ENCODE measurements around the gene ERAS.
"Not testable (repeated sequence)": the region's sequence is repeated elsewhere in the genome, so short reads cannot be mapped to it uniquely, and the experiment has no call there.

The ERAS gene

GRCh38 chrX:48818098-48818497, 8.2 kb upstream of the ERAS start:
- H2AFZ ChIP-seq (ENCODE audit: low read length, unreplicated experiment), result no peak overlapping the region
- H3K4me3 ChIP-seq (ENCODE audit: low read depth, low read length), result no peak overlapping the region
- H3K27ac ChIP-seq (ENCODE audit: low read depth, low read length), result no peak overlapping the region
- no peaks in the 10 kb centered on the region for H3K27me3 ChIP-seq (ENCODE audit: insufficient read depth, low read length)
- H3K4me1 ChIP-seq (ENCODE audit: control insufficient read depth, insufficient read depth, low read length, unreplicated experiment), result no peaks in the 10 kb centered on the region
- no peaks in the 10 kb centered on the region for H3K79me2 ChIP-seq (ENCODE audit: control insufficient read depth, insufficient read depth, low read length, unreplicated experiment)
- no peaks in the 10 kb centered on the region for H3K36me3 ChIP-seq (ENCODE audit: insufficient read depth, low read length)

GRCh38 chrX:48818866-48819265, 7.4 kb upstream of the ERAS start:
- H3K79me2 ChIP-seq (ENCODE audit: control insufficient read depth, insufficient read depth, low read length, unreplicated experiment), result no peaks in the 10 kb centered on the region

DNA sequence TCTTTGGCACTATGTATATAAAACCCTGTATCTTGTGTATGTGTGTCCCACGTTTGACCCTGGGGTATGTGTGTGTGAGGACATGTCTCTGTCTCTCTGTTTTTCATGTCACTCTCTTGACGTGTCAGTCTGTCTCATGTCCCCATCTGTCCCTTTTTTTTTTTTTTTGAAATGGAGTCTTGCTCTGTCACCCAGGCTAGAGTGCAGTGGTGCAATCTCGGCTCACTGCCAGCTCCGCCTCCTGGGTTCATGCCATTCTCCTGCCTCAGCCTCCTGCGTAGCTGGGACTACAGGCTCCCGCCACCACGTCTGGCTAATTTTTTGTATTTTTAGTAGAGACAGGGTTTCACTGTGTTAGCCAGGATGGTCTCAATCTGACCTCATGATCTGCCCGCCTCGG, 6.9 kb upstream of the ERAS start:
- not testable (repeated sequence) for H3K36me3 ChIP-seq (ENCODE audit: insufficient read depth, low read length); H3K4me1 ChIP-seq (ENCODE audit: control insufficient read depth, insufficient read depth, low read length, unreplicated experiment); H3K79me2 ChIP-seq (ENCODE audit: control insufficient read depth, insufficient read depth, low read length, unreplicated experiment); H3K4me3 ChIP-seq (ENCODE audit: low read depth, low read length); H3K27ac ChIP-seq (ENCODE audit: low read depth, low read length); H3K27me3 ChIP-seq (ENCODE audit: insufficient read depth, low read length); H2AFZ ChIP-seq (ENCODE audit: low read length, unreplicated experiment)

More at GRCh38 chrX:48818866-48819265, 7.4 kb upstream of the ERAS start:
- Histone ChIP-seq H3K36me3 (ENCODE audit: insufficient read depth, low read length) (no peaks in the 10 kb centered on the region), H3K27me3 (ENCODE audit: insufficient read depth, low read length) (no peaks in the 10 kb centered on the region), H3K4me1 (ENCODE audit: control insufficient read depth, insufficient read depth, low read length, unreplicated experiment) (no peaks in the 10 kb centered on the region), H3K4me3 (ENCODE audit: low read depth, low read length) (no peak overlapping the region), H2AFZ (ENCODE audit: low read length, unreplicated experiment) (no peak overlapping the region), H3K27ac (ENCODE audit: low read depth, low read length) (no peak overlapping the region)

- no peaks in the 10 kb centered on the region for H3K27me3 ChIP-seq (ENCODE audit: insufficient read depth, low read length)
- no peak overlapping the region for H3K27ac ChIP-seq (ENCODE audit: low read depth, low read length)
- no peaks in the 10 kb centered on the region for H3K79me2 ChIP-seq (ENCODE audit: control insufficient read depth, insufficient read depth, low read length, unreplicated experiment)
- H3K36me3 ChIP-seq (ENCODE audit: insufficient read depth, low read length), result no peaks in the 10 kb centered on the region
- H3K4me3 ChIP-seq (ENCODE audit: low read depth, low read length), result no peak overlapping the region
- no peaks in the 10 kb centered on the region for H3K4me1 ChIP-seq (ENCODE audit: control insufficient read depth, insufficient read depth, low read length, unreplicated experiment)
- no peak overlapping the region for H2AFZ ChIP-seq (ENCODE audit: low read length, unreplicated experiment)
These were observed 3.3 kb upstream of the ERAS start for GRCh38 chrX:48823053-48823452.

DNA sequence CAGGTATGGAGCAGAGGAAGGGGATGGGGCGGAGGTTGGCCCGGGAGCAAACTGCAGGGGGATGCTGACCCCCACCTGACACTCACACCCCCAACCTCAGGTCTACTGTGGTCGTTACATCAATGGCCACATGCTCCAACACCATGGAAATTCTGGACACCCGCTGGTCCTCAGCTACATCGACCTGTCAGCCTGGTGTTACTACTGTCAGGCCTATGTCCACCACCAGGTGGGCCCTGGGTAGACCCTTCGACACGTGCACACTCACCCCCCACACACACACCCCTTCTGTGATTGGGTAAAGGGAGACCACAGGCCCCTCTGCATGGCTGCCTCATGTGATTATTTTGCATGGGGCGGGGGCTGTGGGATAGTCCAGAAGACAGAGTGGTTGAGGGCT, 2.2 kb upstream of the ERAS start:
- no peaks in the 10 kb centered on the region for H3K79me2 ChIP-seq (ENCODE audit: control insufficient read depth, insufficient read depth, low read length, unreplicated experiment)
- no peak overlapping the region for H3K4me3 ChIP-seq (ENCODE audit: low read depth, low read length)
- H3K4me1 ChIP-seq (ENCODE audit: control insufficient read depth, insufficient read depth, low read length, unreplicated experiment), result no peaks in the 10 kb centered on the region
- H3K36me3 ChIP-seq (ENCODE audit: insufficient read depth, low read length), result no peaks in the 10 kb centered on the region
- no peaks in the 10 kb centered on the region for H3K27me3 ChIP-seq (ENCODE audit: insufficient read depth, low read length)
- H3K27ac ChIP-seq (ENCODE audit: low read depth, low read length), result no peak overlapping the region
- H2AFZ ChIP-seq (ENCODE audit: low read length, unreplicated experiment), result no peak overlapping the region

DNA sequence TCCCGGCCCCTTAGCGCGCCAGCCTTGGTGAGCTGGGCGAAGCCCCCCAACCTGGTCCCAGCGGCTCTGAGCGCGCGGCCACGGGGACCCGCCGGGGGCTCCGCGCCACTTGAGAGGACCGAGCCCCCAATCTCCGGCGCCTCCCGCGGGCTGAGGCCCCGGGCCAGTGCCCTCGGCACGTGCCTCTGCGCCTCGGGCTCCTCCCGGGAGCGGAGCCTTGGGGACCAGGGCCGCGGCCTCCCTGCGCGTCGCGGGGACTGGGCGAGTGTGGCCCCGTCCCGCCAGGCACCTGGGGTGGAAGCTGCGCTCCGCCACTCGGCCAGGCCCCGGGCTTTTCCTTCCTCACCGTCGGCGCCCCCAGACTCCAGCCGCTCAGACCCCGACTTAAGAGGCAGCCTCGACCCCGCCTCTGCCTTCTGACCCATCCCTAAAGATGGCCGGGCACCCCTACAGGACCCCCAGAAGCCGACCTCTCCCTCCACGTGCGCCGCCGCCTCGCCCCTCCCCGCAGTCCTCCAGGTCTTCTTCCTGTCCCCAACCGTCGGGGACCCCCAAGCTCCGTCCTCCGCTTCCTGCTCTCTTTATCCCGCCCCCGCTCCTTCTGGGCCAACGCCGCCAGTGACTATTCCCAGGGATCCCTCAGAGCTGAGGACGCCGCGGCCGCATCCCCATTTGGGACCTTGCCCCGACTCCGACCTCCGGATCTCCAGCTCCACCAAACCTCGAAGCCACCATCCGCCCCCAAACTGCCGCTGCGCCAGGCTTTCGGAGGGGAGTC, 752 bp downstream of the ERAS start:
- Histone ChIP-seq H2AFZ (ENCODE audit: low read length, unreplicated experiment) (no peak overlapping the region), H3K36me3 (ENCODE audit: insufficient read depth, low read length) (no peaks in the 10 kb centered on the region), H3K27ac (ENCODE audit: low read depth, low read length) (no peak overlapping the region), H3K4me3 (ENCODE audit: low read depth, low read length) (no peak overlapping the region), H3K79me2 (ENCODE audit: control insufficient read depth, insufficient read depth, low read length, unreplicated experiment) (no peaks in the 10 kb centered on the region), H3K27me3 (ENCODE audit: insufficient read depth, low read length) (peaks cover 15% of the 10 kb centered on the region), H3K4me1 (ENCODE audit: control insufficient read depth, insufficient read depth, low read length, unreplicated experiment) (no peaks in the 10 kb centered on the region)

DNA sequence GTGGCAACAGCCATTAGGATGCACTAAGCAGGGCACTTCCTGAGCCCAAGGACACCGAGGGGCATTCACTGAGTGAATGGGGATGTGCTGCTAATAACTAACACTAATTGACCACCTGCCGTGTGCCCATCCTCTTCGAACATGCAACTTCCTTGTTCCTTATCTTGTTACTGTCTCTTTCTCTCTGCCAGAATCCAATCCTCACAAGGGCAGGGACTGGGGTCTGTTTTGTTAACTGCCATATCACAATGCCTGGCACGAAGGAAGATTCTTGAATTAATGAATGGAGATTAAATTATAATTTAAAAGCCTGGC, 1.3 kb downstream of the ERAS start:
- no peaks in the 10 kb centered on the region for H3K36me3 ChIP-seq (ENCODE audit: insufficient read depth, low read length)
- H3K27me3 ChIP-seq (ENCODE audit: insufficient read depth, low read length), result peaks cover 20% of the 10 kb centered on the region
- no peaks in the 10 kb centered on the region for H3K79me2 ChIP-seq (ENCODE audit: control insufficient read depth, insufficient read depth, low read length, unreplicated experiment)
- H2AFZ ChIP-seq (ENCODE audit: low read length, unreplicated experiment), result no peak overlapping the region
- H3K4me1 ChIP-seq (ENCODE audit: control insufficient read depth, insufficient read depth, low read length, unreplicated experiment), result no peaks in the 10 kb centered on the region
- H3K4me3 ChIP-seq (ENCODE audit: low read depth, low read length), result no peak overlapping the region
- H3K27ac ChIP-seq (ENCODE audit: low read depth, low read length), result no peak overlapping the region

DNA sequence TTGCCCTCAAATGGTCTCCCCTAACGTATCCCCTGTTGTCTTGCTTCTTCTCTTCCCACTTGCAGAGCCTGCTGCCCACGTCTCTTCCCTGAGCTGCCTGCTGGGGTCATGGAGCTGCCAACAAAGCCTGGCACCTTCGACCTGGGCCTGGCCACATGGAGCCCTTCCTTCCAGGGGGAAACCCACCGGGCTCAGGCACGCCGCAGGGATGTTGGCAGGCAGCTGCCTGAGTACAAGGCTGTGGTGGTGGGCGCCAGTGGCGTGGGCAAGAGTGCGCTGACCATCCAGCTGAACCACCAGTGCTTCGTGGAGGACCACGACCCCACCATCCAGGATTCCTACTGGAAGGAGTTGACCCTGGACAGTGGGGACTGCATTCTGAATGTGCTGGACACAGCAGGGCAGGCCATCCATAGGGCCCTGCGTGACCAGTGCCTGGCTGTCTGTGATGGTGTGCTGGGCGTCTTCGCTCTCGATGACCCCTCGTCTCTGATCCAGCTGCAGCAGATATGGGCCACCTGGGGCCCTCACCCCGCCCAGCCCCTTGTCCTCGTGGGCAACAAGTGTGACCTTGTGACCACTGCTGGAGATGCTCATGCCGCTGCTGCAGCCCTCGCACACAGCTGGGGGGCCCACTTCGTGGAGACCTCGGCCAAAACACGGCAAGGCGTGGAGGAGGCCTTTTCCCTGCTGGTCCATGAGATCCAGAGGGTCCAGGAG, 2.9 kb downstream of the ERAS start:
- no peaks in the 10 kb centered on the region for H3K4me1 ChIP-seq (ENCODE audit: control insufficient read depth, insufficient read depth, low read length, unreplicated experiment)
- no peaks in the 10 kb centered on the region for H3K79me2 ChIP-seq (ENCODE audit: control insufficient read depth, insufficient read depth, low read length, unreplicated experiment)
- H3K27ac ChIP-seq (ENCODE audit: low read depth, low read length), result no peak overlapping the region
- no peaks in the 10 kb centered on the region for H3K36me3 ChIP-seq (ENCODE audit: insufficient read depth, low read length)
- no peak overlapping the region for H3K4me3 ChIP-seq (ENCODE audit: low read depth, low read length)
- peaks cover 34% of the 10 kb centered on the region for H3K27me3 ChIP-seq (ENCODE audit: insufficient read depth, low read length)
- no peak overlapping the region for H2AFZ ChIP-seq (ENCODE audit: low read length, unreplicated experiment)

GRCh38 chrX:48831136-48831908, 5.0 kb downstream of the ERAS start:
- Histone ChIP-seq H2AFZ (ENCODE audit: low read length, unreplicated experiment) (no peak overlapping the region), H3K27ac (ENCODE audit: low read depth, low read length) (no peak overlapping the region), H3K4me1 (ENCODE audit: control insufficient read depth, insufficient read depth, low read length, unreplicated experiment) (no peaks in the 10 kb centered on the region), H3K4me3 (ENCODE audit: low read depth, low read length) (no peak overlapping the region), H3K36me3 (ENCODE audit: insufficient read depth, low read length) (no peaks in the 10 kb centered on the region), H3K79me2 (ENCODE audit: control insufficient read depth, insufficient read depth, low read length, unreplicated experiment) (no peaks in the 10 kb centered on the region), H3K27me3 (ENCODE audit: insufficient read depth, low read length) (peaks cover 52% of the 10 kb centered on the region)

GRCh38 chrX:48831909-48832291, 5.6 kb downstream of the ERAS start:
- H3K4me3 ChIP-seq (ENCODE audit: low read depth, low read length), result no peak overlapping the region
- H3K36me3 ChIP-seq (ENCODE audit: insufficient read depth, low read length), result no peaks in the 10 kb centered on the region
- H3K79me2 ChIP-seq (ENCODE audit: control insufficient read depth, insufficient read depth, low read length, unreplicated experiment), result no peaks in the 10 kb centered on the region
- no peak overlapping the region for H3K27ac ChIP-seq (ENCODE audit: low read depth, low read length)
- H3K4me1 ChIP-seq (ENCODE audit: control insufficient read depth, insufficient read depth, low read length, unreplicated experiment), result no peaks in the 10 kb centered on the region
- peaks cover 54% of the 10 kb centered on the region for H3K27me3 ChIP-seq (ENCODE audit: insufficient read depth, low read length)
- H2AFZ ChIP-seq (ENCODE audit: low read length, unreplicated experiment), result no peak overlapping the region
